Measurements from ENCODE around the gene TLDC2.

Gene TLDC2

GRCh38 chr20:36917240-36917639 lies 41.3 kb downstream of the TLDC2 start:
- TF ChIP-seq CTCF (conservative IDR thresholded peaks at IDR 0.05; ENCODE audit: low read depth, low read length), result no peak
- no peak overlapping the region for H3K4me3 ChIP-seq (ENCODE audit: low read length)
- no peak for DNase-seq (ENCODE audit: low read depth)

GRCh38 chr20:36917943-36918342 lies 42.0 kb downstream of the TLDC2 start:
- no peak for TF ChIP-seq CTCF (conservative IDR thresholded peaks at IDR 0.05; ENCODE audit: low read depth, low read length)

GRCh38 chr20:36919715-36920333 lies 43.9 kb downstream of the TLDC2 start:
- H3K4me3 ChIP-seq (ENCODE audit: low read length), result no peak overlapping the region
- peak; percentile 93 for TF ChIP-seq CTCF (conservative IDR thresholded peaks at IDR 0.05; ENCODE audit: low read depth, low read length)
- DNase-seq (ENCODE audit: low read depth), result peak; percentile 10

More at GRCh38 chr20:36917943-36918342, 42.0 kb downstream of the TLDC2 start:
- DNase-seq (ENCODE audit: low read depth), result no peak
- no peak overlapping the region for H3K4me3 ChIP-seq (ENCODE audit: low read length)

- DNase-seq (ENCODE audit: low read depth), result no peak
- H3K4me3 ChIP-seq (ENCODE audit: low read length), result no peak overlapping the region
- no peak for TF ChIP-seq CTCF (conservative IDR thresholded peaks at IDR 0.05; ENCODE audit: low read depth, low read length)
Measured at GRCh38 chr20:36920334-36920730, 44.4 kb downstream of the TLDC2 start.

- no peak for TF ChIP-seq CTCF (conservative IDR thresholded peaks at IDR 0.05; ENCODE audit: low read depth, low read length)
- no peak overlapping the region for H3K4me3 ChIP-seq (ENCODE audit: low read length)
- no peak for DNase-seq (ENCODE audit: low read depth)
Measured at GRCh38 chr20:36924167-36925045, 48.5 kb downstream of the TLDC2 start.

- no peak for TF ChIP-seq CTCF (conservative IDR thresholded peaks at IDR 0.05; ENCODE audit: low read depth, low read length)
- no peak overlapping the region for H3K4me3 ChIP-seq (ENCODE audit: low read length)
- no peak for DNase-seq (ENCODE audit: low read depth)
Measured at GRCh38 chr20:36925234-36925633, 49.3 kb downstream of the TLDC2 start.
